Measurements from ENCODE around the gene TMEM236.

Gene TMEM236

DNA sequence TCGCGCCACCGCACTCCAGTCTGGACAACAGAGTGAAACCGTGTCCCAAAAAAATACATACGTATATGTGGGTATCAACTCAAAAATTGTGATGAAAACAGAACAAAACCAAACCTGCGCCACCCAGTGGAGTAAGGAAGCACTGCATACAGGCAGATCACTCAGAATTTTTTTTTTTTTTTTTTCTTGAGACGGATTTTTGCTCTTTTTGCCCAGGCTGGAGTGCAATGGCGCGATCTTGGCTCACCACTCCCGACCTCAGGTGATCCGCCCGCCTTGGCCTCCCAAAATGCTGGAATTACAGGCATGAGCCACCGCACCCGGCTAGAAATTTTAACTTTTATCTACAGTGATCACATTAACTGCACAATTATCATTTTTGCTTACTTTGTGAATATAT lies 9.1 kb upstream of the TMEM236 start:
- DNase-seq: peak; percentile 1

DNA sequence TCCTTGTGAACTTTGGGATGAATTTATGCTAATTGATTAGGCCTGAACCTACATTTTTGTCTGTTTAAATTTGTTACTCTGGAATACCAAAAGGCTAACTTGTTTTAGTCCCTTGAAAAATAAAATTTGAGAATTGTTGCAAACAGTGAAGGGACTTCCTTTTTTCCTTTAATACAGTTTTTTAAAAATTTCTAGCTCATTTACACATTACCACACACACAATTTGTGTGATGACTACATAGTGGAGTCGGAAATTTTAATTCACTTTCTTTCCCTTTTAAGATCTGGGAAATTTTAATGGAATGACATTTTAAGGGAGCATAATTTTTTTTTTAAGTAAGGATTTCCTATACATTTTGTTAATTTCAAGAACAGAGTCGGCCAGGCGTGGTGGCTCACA lies 8.6 kb upstream of the TMEM236 start:
- DNase-seq: no peak

DNA sequence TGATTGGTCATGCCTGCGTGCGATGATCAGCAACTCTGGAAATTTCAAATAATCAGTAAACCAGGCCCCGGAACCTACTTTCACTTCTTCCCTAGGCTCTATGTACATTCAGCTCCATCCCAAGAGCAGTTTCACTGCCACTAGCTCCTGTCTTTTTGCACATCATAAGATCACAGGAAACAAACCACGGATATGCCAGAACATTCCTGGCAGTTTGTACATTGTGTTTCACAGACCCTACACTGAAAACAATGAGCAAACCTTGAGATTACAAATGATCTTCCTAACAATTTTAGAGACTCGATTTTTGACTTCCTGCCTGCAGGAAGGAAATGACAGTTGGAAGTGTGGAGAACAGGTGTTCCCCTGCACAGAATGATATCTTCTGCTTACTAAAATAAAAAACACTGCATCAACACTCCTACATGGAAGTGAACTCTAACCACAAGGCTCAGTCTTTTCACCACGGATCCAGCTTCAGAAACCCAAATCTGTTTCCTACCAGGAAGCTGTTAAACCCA lies 7.6 kb upstream of the TMEM236 start:
- no peak for DNase-seq

DNA sequence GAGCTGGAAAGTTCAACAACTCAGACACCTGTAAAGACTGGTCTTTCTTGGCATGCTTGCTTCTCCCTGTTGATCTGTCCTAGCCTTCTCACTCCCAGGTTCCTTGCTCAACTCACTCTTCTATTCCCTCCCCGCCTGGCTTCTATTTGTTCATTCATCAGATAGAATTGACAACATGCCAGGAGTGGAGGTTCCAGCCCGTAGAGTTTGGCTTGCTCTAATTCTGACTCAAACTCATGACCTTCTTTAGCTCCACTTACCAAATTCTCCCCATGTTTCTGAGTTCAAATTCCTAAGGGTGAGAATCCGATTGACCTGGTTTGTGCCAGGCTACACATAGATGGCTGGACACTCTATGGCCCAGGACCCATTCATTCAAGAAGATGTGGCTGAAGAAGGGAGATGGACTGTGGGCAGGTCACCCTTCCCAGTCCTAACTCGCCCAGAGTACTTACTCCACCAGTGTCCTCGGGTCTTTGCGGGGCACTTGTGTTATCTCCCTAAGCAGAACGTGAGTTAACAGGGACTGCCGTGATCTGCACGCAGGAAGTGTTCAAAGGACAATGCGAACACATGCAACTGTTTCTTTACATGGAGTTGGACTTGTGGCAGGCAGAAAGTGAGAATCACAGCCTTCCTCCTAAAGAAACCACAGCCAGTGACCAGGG lies 4.0 kb upstream of the TMEM236 start:
- no peak for DNase-seq

DNA sequence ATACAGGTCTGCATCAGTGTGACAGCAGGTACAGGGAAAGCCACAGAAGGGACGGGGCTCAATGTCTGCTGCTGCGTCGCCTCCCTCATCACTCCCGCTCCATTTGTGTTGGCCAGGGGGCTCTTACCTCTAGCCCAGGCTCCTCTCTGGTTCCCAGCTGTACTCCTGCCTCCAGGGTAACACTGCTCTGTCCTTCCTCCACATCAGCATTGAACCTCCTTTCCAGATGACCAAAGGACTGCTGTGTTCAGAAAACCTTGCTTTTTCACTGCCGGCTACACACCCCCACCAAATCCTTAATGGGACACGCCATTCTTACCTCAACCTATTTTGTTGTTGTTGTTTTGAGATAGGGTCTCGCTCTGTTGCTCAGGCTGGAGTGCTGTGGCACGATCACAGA lies 2.1 kb upstream of the TMEM236 start:
- no peak for DNase-seq

DNA sequence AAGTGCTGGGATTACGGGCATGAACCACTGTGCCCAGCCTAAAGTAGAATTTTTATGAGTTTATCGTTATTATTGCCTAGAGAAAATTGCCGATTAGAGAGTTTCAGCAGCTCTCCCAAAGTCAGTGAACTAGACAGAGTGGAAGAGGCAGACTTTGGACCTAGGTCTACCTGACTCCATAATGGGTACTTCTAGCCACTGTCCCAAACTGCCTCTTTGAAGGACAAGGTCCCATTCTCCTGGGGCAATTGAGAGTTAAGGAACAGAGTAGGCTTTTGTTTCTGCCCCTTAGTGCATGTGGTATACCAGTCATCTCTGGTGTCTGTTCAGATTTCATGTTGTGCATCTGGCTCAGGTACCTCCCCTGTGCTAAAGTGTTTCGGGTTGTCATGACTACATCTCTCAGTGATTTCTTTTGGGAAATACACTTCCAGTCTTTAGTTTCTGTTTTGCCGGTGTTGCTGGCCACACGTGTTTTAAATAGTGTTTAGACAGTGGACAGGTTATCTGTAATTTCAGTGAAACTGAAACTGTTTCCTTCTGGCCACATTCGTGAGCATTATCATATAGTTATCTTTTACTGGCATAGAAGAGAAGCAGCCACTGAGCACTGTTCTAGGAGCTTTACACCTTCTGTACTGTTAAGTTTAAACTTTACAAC lies 4.7 kb downstream of the TMEM236 start:
- no peak for DNase-seq

DNA sequence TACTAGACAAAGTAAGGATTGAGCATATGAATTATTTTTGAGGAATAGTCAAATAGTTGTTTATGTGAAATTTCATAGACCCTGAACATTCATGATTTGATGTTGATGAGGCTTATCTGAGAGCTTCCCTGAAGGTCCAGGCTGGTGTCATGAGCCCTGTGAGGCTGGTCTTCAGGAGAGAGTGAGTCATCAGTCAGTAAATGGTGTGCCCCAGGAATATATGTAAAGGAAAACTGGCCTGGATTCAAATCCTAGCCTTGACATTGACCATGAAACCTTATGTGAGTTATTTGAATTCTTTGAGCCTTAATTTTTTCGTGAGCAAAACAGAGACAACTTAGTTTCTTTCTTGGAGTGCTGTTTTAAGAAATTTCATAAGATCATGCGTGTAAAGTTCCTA lies 6.2 kb downstream of the TMEM236 start:
- no peak for DNase-seq

DNA sequence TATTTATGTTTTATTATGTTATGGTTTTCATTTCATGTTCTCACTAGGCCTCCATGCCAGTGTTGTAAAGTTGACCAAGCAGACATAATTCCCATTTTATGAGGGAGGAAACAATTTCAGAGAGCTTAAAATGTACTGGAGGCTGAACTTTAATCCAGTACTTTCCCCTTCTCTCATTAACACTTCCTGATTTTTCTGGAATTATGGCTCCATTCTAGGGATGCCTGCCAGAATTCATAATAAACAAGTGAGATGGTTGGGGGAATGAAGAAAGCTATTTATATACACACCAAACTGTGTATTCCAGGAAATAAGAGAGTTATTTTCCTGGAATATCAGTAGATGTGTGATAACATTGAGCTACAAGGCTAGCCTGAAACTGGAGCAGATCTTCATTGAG lies 6.9 kb downstream of the TMEM236 start:
- no peak for DNase-seq

DNA sequence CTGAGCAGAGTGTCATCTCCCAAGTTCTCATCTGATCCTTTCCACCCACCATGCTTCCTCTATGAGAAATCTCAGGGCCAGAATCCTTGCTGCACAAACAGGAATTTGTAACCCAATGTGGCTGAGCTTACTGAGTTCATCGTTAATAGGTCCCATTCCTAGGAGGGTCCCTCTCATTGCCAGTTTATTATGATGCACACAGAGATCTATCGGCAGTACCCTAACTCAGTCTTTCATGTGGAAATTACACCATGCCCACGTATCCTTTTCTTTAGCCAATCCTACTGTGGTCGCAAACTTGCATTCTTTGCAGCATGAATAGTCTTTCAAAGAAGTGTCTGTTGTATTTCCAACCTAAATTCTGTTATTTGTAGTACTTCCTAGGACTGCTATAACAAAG lies 12.1 kb downstream of the TMEM236 start:
- no peak for DNase-seq

DNA sequence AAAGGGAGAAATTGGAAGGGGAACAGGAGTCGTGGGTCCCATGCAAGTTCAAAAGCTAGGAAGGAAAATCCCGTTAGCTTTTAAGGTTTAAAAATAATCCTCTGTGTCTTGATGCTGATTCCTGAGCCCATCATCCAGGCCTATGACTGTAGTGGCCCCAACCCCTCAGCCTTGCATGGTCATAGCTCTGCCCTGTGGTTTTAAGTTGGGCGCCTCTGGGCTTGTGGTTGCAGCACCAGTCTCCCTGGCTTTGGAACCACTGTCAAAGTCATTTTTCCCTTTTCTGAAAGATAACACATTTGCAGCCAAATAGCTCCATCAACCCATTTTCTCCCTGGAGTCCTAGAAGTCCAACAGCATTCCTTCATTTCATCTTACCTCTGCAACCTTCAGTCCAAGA lies 13.6 kb downstream of the TMEM236 start:
- no peak for DNase-seq

DNA sequence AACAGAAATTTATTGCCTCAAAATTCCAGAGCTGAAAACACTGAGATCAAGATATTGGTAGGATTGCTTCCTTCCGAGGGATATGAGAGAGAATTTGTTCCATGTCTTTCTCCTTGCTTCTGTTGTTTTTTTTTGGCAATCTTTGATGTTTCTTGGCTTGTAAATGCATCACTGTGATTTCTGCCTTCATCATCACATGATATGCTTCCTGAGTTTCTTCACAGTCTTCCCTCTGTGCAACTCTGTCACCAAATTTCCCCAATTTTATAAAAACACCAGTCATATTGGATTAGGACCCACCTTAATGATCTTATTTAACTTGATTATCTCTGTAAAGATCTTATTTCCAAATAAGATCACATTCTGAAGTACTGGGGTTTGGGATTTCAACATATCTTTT lies 14.7 kb downstream of the TMEM236 start:
- no peak for DNase-seq

DNA sequence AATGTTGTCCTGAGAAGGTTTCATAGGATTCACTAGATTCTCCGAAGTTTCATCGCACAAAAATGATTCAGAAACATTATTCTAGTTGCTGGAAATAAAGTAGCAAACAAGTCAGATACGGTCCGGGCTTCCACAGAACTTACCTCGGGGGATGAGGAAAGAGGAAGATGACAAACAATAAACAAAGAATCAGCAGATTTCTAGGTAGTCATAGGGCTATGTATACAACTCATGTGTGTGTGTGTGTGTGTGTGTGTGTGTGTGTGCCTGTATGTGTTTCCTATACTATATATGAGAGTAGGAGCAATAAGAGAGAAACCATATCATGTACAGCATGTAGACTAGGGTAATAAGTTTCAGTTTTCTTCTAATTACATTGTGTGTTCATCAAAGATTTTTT lies 16.5 kb downstream of the TMEM236 start:
- no peak for DNase-seq

DNA sequence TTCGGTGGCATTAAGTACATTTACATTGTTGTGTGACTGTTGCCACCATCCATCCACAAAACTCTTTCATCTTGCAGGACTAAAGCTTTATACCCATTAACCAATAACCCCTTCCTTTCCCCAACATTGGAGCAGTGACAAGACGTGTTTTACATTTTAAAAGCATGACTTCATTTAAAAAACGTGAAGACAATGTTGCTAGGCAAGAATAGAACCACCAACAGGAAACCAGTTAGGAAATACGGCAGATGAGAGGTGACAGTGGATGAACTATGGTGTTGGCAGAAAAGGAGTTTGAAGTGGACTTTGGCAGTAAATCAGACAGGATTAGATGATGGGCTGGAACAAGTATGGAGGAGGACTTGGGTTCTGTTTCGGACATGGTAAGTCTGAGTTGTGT lies 17.0 kb downstream of the TMEM236 start:
- no peak for DNase-seq

DNA sequence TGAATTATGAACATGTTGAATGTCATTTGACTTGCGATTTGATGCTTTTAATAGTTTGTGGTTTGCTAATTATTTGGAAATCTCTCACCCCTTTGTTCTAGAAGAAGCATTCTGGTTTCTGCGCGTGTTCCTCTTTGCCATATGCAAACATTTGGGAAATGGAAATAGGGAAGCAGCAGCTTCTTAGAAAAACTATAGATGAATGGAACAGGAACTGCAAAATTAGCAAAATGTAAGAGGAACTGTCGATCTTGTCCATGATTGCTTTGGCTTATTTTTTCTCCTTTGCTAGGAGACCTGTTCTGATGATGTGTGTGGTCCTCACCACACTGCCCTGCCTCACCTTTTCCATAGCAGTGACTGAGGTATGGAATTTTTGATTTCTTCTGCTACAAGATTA lies 19.0 kb downstream of the TMEM236 start:
- no peak for DNase-seq

DNA sequence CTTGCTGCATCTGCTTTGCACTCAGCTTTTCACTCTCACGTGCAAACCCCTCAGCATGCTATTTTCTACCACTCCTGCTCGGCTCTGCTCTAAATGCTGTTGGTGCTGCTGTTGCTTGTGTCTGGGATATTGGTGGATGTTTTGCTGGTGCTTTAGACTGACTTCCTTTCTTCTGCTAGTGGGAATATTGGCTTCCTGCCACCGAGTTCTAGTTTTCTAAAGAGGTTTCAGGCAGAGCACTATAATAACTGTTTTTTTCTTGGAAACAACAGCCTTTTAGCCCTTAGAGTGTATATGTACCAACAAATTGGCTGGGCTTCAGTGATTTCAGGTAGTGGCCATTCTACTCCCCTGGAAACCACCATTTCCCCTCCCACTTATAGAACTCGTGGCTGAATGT lies 27.8 kb downstream of the TMEM236 start:
- DNase-seq: no peak

DNA sequence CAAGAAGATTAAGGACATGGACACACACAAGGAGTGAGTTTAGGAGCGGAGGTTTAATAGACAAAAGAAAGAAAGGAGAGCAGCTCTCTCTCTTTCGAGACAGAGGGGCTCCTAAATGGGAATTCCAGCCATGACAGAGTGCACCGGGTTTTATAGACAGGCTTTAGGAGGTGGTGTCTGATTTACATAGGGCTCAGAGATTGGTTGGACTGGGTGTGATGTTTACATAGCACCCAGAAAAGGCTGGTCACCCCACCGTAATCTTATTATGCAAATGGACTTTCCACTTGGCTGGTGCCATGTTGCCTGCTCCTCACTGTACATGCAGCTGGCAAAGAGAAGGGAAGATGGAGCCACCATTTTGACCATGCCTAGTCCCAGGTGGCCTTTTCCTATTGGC lies 28.7 kb downstream of the TMEM236 start:
- no peak for DNase-seq

DNA sequence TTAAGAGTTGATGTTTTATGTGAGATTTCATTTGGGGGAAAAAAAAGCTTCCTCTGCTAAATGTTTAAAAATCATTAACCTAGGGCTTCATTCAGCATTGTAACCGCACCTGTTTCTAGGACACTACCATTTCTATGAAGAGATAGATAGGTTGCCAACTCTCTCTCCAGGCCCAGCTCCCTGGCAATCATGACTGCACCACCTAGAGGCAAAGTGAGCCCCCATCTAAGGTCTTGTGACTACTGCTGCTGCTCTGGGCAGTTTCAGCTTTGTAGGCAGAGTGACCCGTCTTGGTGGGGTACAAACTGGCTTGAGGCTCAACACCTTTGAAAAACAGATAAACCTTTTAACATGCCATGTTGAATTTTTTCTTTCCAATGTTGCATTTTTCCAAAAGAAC lies 29.9 kb downstream of the TMEM236 start:
- no peak for DNase-seq

DNA sequence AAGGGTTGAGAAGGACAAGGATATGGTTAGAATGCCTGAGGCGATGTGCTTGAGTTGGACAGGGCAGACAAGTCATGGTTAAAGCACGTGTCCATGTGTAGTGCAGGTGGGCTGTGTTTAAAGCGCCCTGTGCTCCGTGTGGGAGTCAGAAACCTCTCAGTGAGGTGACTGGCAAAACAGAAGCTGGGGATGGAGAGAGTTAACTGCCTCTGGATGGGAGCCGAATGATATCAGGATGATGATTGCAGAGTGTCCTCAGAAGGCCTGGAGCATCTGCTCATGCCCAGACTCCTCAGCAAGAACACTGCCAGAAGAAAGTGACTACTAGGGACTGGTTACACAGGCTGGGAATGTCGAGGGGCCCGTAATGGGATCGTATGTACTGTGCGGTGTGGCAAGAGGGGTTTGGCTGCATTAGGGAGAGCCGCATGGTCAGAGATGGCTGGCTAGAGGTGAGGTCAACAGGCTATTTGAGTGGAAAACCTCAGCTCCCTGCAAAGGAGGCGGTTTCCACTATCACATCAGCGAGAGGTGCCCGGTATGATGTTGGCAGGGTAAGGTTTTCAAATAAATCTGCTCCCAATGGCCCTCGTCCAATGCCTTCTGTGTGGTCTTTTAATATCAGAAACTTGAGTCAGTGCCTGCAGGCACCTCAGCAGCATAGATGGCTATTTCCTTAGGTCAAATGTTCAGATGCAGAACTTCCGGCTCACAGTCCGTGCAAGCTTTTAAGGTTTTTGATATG lies 31.1 kb downstream of the TMEM236 start:
- no peak for DNase-seq

DNA sequence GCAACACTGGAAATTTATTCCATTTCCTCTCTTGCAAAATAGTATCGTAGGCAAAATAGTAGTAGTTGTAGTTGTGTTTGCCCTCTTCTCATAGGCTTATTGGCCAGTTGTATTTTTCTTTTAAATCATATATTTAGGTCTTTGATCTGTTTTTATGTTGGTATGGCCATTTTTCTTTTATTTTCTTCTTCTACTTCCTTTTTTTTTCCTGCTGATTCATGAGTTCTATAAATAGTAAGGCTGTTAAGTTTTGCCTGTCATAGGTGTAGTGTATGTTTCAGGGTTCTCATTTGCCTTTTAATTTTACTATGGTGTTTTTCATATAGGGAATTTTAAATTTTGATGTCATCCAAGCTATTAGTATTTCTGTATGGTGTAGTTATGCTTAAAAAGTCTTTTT lies 31.8 kb downstream of the TMEM236 start:
- DNase-seq: no peak

DNA sequence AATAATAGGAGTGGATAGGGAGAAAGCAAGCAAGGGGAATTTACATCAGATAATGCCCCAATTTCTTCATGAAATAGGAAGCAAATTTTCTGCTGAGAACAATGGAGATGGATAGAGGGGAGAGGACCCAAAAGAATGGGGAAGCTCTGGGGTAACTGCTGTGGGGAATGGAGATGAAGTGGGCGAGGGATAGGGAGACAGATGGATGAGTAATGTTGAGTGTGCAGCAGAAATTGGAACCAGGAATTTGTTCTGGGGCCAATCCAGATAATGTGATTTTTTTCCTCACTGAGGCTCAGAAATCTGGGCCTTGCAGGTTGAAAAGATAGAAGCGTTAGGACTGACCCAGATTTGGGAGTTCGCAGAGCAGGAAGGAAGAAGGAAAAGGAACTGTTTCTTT lies 32.7 kb downstream of the TMEM236 start:
- no peak for DNase-seq

DNA sequence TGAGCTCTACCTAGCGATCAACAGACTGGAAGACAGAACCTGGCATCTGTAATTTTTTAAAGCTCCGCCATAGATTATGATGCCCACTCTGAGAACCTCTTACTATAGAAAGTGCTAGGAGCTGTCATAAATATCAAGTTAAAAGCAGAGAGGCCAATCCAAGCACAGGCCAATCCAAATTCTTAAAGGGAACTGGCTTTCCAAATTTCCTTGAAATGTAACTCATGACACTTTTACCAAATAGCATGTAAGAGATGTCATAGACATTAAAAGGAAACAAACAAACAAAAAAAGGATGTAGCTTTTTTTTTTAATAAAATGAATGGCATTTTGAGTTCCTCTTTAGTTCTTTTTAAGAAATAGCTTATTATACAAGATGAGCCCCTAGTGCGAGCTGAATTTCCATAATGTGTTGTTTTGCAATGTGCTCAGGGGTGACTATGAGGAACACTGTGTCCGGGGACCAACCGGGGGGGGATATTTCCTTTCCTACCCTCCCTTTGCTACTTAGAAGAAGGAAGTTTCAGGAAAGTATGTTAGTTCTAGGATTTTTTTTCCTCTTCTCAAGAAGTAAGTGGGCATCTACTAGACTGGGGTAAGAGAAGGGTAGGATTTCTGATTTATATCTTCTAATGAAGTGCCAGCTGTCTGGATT lies 33.4 kb downstream of the TMEM236 start:
- no peak for DNase-seq

DNA sequence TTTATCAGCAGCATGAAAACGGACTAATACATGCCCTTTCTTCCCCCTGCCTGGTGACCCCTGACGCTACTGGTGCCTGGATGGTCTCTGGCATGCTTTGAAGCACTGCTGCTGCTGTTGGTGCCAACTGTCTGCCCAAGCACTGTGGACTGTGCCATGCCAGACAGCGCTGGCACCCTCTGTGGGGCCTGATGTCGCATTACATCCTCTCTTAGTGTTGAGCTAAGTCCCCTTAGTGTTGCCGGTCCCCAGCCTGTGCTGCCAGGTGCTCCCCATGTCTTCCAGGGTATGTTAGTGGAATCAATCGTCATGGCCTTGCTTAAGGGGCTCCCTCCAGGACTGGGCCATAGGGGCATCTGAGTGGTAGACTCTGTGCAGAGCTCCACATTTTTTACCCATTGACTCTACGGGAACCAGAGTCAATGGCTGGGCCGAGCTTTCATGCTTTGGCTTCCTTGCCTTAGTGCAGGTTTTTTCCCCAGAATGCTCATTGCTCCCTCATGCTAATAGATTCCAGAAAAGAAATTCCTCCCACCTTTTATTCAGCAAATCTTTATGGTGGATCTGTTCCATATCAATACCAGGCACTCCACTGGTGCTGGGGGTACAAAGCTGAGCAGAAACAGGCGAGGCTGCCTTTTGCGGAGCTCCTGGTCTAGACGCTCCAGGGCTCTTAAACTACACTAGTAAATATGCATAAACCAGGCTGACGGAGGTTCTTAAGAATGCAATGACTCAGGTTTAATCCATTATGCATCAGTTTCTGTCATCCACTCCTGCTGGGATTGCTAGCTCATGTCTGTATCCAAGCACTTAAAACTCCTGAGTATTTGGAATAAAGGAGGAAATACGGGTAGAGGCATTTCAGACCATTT lies 35.3 kb downstream of the TMEM236 start:
- no peak for DNase-seq

DNA sequence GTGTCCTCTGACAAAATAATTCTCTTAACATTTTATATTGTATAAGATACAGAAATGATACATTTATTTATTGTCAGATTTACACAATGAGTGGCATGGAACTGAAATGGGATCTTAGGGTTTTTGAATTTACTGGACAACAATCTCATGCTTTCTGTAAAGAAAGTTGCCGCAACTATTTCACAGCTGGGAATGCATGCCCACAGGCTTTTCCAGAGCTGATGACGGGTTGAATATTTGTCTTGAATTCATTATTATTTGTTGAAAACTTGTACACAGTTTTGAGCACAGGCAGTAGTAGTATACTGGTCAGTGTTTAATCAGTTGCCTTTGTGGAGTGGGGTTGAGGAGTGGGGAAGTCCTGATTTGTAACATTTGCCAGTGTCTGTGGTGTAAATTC lies 36.6 kb downstream of the TMEM236 start:
- DNase-seq: no peak

All from NCI-H1092 treated with DMSO at 0.1 percent for 48 hours (cell line).